Measurements from ENCODE around the gene SH3BP1.

SH3BP1 gene

DNA sequence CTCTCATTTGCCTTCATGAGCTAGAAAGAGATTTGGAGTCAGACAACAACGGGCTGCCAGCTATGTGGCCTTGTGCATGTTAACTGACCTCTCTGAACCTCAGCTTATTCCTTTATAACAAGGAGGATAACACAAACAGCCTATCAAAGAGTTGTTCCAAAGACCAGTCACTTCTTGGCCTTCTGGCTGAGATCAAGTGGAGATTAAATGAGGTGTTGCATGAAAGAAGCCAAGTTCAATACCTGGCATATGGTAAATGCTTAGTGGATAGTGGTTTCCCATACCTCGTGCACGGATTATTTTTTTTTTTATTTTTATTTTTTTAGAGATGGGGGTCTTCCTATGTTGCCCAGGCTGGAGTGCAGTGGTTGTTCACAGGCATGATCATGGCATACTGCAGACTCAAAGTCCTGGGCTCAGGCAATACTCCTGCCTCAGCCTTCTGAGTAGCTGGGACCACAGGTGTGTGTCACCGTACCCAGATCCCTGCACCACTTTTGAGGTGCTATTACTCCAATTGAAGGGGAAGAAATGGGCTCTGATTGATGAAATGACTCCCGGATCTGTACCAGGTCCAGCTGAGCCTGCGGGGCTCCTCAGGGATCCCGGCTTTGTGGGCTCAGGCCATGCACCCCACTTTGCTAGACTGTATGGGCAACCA, 40.9 kb downstream of the SH3BP1 start:
- H3K4me3 ChIP-seq (ENCODE audit: control insufficient read depth, low read depth, low read length), result no peak overlapping the region
- DNase-seq (ENCODE audit: low read depth), result no peak
- TF ChIP-seq, protein P1, sequence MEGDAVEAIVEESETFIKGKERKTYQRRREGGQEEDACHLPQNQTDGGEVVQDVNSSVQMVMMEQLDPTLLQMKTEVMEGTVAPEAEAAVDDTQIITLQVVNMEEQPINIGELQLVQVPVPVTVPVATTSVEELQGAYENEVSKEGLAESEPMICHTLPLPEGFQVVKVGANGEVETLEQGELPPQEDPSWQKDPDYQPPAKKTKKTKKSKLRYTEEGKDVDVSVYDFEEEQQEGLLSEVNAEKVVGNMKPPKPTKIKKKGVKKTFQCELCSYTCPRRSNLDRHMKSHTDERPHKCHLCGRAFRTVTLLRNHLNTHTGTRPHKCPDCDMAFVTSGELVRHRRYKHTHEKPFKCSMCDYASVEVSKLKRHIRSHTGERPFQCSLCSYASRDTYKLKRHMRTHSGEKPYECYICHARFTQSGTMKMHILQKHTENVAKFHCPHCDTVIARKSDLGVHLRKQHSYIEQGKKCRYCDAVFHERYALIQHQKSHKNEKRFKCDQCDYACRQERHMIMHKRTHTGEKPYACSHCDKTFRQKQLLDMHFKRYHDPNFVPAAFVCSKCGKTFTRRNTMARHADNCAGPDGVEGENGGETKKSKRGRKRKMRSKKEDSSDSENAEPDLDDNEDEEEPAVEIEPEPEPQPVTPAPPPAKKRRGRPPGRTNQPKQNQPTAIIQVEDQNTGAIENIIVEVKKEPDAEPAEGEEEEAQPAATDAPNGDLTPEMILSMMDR (IDR thresholded peaks at IDR 0.05; ENCODE audit: control insufficient read depth, insufficient read depth, low read depth, low read length, missing control alignments), result no peak

DNA sequence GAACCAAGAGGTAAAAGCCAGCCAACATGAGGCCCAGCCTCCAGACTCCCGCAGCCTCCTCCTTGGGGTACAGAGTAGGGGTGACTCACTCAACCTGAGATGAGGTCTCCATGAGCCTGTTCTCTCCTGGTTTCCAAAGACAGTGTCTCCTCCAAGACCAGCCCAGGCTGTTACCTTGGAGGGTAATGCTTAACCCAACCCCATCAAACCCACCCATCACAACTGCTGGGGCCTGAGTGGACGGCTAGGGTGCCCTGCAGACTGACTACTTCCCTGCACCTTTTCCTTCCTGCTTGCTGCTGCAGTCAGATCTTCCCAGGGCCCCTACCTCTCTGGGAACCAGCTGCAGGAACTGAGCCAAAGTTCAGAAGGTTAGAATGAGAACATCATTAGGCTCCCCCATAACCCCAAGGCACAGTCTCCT, 41.5 kb downstream of the SH3BP1 start:
- no peak overlapping the region for H3K4me3 ChIP-seq (ENCODE audit: control insufficient read depth, low read depth, low read length)
- no peak for DNase-seq (ENCODE audit: low read depth)
- TF ChIP-seq, protein P1 (IDR thresholded peaks at IDR 0.05; ENCODE audit: control insufficient read depth, insufficient read depth, low read depth, low read length, missing control alignments), result no peak

DNA sequence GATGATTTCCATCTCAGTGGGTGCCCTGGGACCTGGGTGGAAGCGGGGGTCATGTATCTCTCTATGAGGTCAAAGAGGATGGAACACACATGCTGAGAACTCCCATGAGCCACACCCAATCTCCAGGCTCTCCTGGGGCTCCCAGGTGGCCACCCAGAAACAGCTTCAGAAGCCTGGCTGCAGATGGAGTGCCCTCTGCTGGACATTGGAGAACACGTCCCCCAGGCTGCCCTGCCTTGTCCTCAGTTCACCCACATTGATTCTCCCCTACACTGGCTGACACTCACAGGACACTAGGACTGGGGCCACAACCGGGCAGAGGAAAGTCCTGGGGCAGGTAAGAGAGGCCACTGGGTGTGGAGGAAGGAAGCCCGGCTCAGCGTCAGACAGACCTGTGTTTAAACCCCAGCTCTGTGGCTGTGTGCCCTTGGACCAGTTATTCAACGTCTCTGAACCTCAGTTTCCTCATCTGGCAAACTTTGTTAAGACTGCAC, 42.1 kb downstream of the SH3BP1 start:
- TF ChIP-seq, protein P1 (IDR thresholded peaks at IDR 0.05; ENCODE audit: control insufficient read depth, insufficient read depth, low read depth, low read length, missing control alignments), result peak; percentile 97
- H3K4me3 ChIP-seq (ENCODE audit: control insufficient read depth, low read depth, low read length), result no peak overlapping the region
- DNase-seq (ENCODE audit: low read depth), result peak; percentile 37

DNA sequence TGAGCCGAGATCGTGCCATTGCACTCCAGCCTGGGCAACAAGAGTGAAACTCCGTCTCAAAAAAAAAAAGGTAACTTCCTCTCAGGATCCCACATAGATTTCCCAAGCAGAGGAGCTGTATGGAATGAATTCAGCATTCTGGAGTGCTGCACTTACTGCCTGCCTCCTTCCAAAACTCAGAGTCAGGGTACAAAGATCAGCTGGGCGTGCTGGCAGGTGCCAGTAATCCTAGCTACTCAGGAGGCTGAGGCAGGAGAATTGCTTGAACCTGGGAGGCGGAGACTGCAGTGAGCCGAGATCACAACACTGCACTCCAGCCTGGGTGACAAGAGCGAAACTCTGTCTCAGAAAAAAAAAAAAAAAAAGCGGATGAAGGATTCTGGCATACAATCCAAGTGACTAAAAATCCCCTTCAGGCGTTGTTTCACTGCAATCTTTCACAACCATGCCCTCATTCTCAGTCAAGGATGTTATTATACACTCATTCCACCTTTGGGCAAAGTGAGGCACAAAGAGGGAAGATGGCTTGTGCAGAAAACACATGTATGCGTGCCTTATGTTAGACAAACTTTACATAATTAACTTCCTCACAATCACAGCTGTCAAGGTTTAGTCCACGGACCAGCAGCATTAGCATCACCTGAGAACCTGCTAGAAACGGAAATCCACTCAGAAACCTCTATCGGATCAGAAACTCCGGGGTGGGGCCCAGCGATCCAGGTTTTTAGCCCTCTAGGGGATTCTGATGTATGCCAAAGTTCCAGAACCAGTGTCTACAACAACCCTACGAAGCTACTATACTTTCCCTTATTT, 45.5 kb downstream of the SH3BP1 start:
- TF ChIP-seq, protein P1 (IDR thresholded peaks at IDR 0.05; ENCODE audit: control insufficient read depth, insufficient read depth, low read depth, low read length, missing control alignments), result no peak
- H3K4me3 ChIP-seq (ENCODE audit: control insufficient read depth, low read depth, low read length), result no peak overlapping the region

DNA sequence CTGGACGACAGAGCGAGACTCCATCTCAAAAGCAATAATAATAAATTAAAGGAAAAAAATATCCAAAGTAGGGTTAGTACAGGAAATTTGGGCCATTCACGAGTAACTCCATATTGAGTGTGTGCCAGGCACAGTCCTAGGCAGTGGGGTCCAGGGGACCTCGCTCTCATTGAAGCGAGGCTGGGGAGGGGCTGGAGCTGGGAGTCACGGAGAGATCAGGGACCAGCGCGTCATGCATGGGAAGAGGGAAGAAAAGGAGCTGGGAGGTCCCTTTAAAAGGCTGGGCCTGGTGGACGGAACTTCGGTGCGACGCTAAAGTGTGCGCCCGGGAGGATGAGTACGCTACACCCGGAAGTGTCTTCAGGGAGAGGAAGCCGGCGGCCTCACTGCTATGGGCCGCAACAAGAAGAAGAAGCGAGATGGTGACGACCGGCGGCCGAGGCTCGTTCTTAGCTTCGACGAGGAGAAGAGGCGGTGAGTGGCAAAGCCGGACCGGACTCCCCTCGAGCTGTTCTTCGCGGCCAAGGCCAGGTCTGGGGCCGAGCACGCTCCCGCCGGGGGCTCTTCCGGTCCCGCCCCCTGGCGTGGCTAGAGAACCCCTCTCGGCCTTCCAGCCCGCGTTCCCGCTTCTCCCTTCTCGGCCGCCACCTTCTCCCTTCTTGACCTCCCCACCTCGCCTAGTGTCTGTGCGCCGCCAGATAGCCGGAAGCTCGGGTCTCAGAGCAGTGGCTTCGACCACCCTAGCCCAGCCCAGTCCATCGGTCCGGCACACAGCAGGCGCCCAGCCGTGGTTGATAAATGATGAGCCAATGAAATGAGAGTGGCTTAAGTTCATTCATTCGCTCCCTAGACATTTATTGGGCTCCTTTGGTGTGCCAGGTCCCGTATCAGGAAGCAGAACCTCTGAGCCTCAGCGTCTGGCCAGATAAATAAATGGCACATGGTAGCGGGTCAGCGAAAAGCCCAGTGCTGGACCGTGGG, 46.8 kb downstream of the SH3BP1 start, which contains the start of gene NOL12:
Gene NOL12, plus strand, starts transcription at position 342 of the 981 bp plus-strand sequence. Its CDS starts 50 bp downstream, at position 392.
- TF ChIP-seq, protein P1 (IDR thresholded peaks at IDR 0.05; ENCODE audit: control insufficient read depth, insufficient read depth, low read depth, low read length, missing control alignments), result no peak
- H3K4me3 ChIP-seq (ENCODE audit: control insufficient read depth, low read depth, low read length), result peak within 1 kb of the TSS; percentile 90
- DNase-seq (ENCODE audit: low read depth), result peak; percentile 48

More for the DNA sequence above, 45.5 kb downstream of the SH3BP1 start:
- DNase-seq (ENCODE audit: low read depth), result no peak

DNA sequence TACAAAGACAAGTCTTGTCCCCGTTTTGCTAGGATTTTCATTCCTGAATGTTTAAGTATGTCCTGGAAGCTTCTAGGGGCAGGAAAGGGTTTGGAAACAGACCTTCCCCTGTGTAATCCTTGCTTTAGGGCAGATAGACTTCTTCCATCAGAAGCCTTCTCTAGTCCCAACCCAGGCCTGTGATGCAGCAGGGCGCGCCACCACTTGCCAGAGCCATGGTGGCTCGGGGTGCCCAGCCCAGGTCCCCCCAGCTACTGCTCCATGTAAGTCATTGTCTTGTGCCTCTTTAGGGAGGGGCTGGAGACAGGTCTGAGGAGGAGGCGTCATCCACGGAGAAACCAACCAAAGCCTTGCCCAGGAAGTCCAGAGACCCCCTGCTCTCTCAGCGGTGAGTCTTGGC, 50.9 kb downstream of the SH3BP1 start:
- H3K4me3 ChIP-seq (ENCODE audit: control insufficient read depth, low read depth, low read length), result no peak overlapping the region
- TF ChIP-seq, protein P1 (IDR thresholded peaks at IDR 0.05; ENCODE audit: control insufficient read depth, insufficient read depth, low read depth, low read length, missing control alignments), result no peak
- no peak for DNase-seq (ENCODE audit: low read depth)
